SJSA1 (cell line): ENCODE measurements around the gene CFD. TPM values are rescaled to one million over a fixed set of nuclear protein-coding genes. Genes with fewer than 3 reads are reported as not detected.
A peak's percentile ranks its signal among the peaks of the same experiment; 100 is the strongest.

ENCODE experiments used
- DNase-seq, 2 experiments: peaks; one replicate each; pipeline ENCODE4 v3.0.0-alpha.2; 2015 to 2020; ENCODE audit warnings: low spot score in 2 of 2, low read depth in 1 of 2
- H3K27ac ChIP-seq: fragments of 250-450 bp; sonication (Bioruptor Pico); 2 replicates; pipeline ENCODE4 v1.5.1; 2020; ENCODE audit warnings: mild to moderate bottlenecking, moderate library complexity
- H3K27me3 ChIP-seq: fragments of 250-450 bp; sonication (Bioruptor Pico); replicated peaks from 2 replicates; pipeline ENCODE4 v1.5.1; 2020; ENCODE audit warnings: mild to moderate bottlenecking, moderate library complexity
- H3K36me3 ChIP-seq: fragments of 250-450 bp; sonication (Bioruptor Pico); 2 replicates; pipeline ENCODE4 v1.5.1; 2020; ENCODE audit warnings: mild to moderate bottlenecking
- H3K4me1 ChIP-seq: fragments of 250-450 bp; sonication (Bioruptor Pico); replicated peaks from 2 replicates; pipeline ENCODE4 v1.6.1; 2021; ENCODE audit warnings: mild to moderate bottlenecking
- H3K4me3 ChIP-seq: fragments of 250-450 bp; sonication (Bioruptor Pico); 2 replicates; pipeline ENCODE4 v1.5.1; 2020; ENCODE audit warnings: mild to moderate bottlenecking
- H3K9me3 ChIP-seq: fragments of 250-450 bp; sonication (Bioruptor Pico); replicated peaks from 2 replicates; pipeline ENCODE4 v1.5.1; 2020; ENCODE audit warnings: mild to moderate bottlenecking
- total RNA-seq: library from RNA; depleted of rRNA; stranded (reverse); fragments of >200 nt; shearing (Covaris generic); gene quantifications from 2 replicates; pipeline ENCODE4 v1.2.3, GENCODE V29; 2014; rRNA removed

The CFD gene
- total RNA-seq = 3.3 and 12.5 TPM in 2 replicates

DNA sequence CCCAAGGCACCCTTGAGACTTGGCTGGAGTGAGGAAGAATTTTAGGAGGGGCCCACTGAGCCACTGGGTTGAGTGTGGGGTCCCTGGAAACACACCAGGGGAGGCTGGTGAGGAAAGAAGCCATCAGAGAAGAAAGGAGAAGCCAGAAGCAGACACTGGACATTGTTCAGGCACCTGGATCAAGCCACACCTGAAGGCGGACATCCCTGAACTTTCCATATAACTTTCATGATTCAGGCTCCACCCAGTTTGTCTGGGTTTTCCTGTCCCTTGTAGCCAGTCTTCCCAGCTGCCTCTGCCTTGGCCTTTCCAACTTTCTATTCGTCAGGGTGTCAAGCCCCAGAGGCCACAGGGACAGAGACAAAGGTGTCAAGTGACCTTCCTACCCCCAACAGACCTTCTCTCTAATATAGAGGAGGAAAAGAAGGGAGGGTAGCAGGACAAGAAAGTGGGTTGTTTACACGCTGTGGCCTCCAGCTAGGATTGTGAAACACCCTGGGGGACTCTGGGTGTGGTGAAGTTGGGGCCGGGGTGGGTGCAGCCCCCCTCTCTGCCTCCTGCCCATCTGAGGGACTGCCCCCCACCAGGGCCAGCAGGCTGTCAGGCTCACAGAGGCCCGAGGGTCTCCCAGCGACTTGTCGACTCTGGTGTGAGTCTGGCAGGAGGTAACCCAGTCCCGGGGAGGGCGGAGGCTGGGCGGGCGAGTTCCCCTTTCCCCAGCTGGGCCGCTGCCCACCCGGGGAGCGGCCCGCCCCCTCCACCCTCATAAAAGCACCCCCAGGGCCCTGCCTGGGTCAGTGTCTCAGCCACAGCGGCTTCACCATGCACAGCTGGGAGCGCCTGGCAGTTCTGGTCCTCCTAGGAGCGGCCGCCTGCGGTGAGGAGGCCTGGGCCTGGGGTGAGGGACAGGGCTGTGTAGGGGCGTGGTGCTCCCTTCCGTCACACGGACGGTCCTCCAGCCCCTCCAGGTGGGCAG is at the start of gene CFD:
CFD (plus strand) TSS at position 797 of the 976 bp plus-strand sequence; CDS start at position 823, 26 bp downstream.
- peak within 1 kb of the TSS; percentile 38 for H3K4me3 ChIP-seq

DNA sequence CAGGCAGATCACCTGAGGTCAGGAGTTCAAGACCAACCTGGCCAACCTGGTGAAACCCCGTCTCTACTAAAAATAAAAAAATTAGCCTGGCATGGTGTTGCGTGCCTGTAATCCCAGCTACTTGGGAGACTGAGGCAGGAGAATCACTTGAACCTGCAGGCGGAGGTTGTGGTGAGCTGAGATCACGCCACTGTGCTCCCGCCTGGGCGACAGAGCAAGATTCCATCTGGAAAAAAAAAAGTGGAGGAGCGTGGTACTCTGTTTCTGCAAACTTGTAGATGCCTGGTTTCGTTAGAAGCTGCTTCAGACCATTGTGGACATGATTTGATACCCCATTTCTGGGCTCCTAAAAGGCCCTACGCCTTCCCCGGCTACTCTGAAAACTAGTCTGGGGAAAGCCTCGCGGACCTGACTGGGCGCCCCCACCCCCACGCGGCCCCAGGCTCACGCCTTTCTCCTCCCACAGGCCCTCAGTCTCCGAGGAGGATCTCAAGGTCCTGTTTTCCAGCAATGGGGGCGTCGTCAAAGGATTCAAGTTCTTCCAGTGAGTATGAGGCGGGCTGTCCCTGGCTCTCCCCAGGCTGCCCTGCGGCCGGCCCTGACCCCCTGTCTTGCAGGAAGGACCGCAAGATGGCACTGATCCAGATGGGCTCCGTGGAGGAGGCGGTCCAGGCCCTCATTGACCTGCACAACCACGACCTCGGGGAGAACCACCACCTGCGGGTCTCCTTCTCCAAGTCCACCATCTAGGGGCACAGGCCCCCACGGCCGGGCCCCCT is 49.2 kb upstream of the CFD start:
- no peaks in the 10 kb centered on the region; the same call in 1 of the 2 replicates for H3K4me1 ChIP-seq
- H3K36me3 ChIP-seq = peaks cover 97% of the 10 kb centered on the region
- no peak overlapping the region for H3K4me3 ChIP-seq
- H3K27ac ChIP-seq = no peak overlapping the region
- H3K9me3 ChIP-seq = no peaks in the 10 kb centered on the region
- H3K27me3 ChIP-seq = no peaks in the 10 kb centered on the region
- no peak for DNase-seq

More for the DNA sequence above, at the start of gene CFD:
- H3K36me3 ChIP-seq = no peaks in the 10 kb centered on the region
- H3K4me1 ChIP-seq = peaks cover 20% of the 10 kb centered on the region
- no peak for DNase-seq
- peaks cover 3% of the 10 kb centered on the region for H3K27me3 ChIP-seq
- no peak within 1 kb of the TSS for H3K27ac ChIP-seq
- no peaks in the 10 kb centered on the region; the same call in 1 of the 2 replicates for H3K9me3 ChIP-seq

DNA sequence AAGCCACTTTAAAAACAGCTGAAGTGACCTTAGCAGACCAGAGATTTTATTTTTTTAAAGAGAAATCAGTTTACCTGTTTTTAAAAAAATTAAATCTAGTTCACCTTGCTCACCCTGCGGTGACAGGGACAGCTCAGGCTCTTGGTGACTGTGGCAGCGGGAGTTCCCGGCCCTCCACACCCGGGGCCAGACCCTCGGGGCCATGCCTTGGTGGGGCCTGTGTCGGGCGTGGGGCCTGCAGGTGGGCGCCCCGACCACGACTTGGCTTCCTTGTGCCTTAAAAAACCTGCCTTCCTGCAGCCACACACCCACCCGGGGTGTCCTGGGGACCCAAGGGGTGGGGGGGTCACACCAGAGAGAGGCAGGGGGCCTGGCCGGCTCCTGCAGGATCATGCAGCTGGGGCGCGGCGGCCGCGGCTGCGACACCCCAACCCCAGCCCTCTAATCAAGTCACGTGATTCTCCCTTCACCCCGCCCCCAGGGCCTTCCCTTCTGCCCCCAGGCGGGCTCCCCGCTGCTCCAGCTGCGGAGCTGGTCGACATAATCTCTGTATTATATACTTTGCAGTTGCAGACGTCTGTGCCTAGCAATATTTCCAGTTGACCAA is 48.5 kb upstream of the CFD start:
- Histone ChIP-seq H3K36me3 (peaks cover 97% of the 10 kb centered on the region), H3K27me3 (no peaks in the 10 kb centered on the region), H3K4me3 (no peak overlapping the region), H3K27ac (no peak overlapping the region), H3K4me1 (no peaks in the 10 kb centered on the region), H3K9me3 (no peaks in the 10 kb centered on the region)
- no peak for DNase-seq

DNA sequence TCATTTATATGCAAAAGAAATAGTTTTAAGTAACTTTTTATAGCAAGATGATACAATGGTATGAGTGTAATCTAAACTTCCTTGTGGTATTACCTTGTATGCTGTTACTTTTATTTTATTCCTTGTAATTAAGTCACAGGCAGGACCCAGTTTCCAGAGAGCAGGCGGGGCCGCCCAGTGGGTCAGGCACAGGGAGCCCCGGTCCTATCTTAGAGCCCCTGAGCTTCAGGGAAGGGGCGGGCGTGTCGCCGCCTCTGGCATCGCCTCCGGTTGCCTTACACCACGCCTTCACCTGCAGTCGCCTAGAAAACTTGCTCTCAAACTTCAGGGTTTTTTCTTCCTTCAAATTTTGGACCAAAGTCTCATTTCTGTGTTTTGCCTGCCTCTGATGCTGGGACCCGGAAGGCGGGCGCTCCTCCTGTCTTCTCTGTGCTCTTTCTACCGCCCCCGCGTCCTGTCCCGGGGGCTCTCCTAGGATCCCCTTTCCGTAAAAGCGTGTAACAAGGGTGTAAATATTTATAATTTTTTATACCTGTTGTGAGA is 47.9 kb upstream of the CFD start:
- DNase-seq = no peak
- peaks cover 91% of the 10 kb centered on the region for H3K36me3 ChIP-seq
- H3K4me1 ChIP-seq = no peaks in the 10 kb centered on the region
- no peaks in the 10 kb centered on the region for H3K27me3 ChIP-seq
- H3K9me3 ChIP-seq = no peaks in the 10 kb centered on the region
- H3K27ac ChIP-seq = no peak overlapping the region
- no peak overlapping the region for H3K4me3 ChIP-seq

DNA sequence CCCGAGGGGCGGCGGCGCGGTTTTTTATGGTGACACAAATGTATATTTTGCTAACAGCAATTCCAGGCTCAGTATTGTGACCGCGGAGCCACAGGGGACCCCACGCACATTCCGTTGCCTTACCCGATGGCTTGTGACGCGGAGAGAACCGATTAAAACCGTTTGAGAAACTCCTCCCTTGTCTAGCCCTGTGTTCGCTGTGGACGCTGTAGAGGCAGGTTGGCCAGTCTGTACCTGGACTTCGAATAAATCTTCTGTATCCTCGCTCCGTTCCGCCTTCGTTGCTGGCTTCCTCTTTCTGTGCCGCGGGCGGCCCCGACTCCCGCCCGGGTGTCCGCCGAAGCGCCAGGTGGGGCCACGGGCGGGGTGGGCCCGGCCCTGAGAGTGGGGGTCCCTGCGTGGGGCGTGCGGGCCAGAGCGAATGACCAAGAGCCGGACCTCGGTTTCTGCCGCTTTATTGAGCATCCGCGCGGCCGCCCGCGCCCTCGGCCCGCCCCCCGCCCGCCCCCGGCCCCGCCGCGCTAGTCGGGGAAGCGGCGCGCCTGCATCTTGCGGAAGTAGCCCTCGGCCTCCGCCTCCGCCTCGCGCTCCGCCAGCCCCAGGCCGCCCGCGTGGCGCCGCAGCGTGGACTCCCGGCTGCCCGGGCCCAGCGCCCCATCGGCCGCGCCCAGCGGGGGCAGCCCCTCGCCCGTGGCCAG is 47.3 kb upstream of the CFD start:
- H3K36me3 ChIP-seq = peaks cover 85% of the 10 kb centered on the region
- no peak for DNase-seq

DNA sequence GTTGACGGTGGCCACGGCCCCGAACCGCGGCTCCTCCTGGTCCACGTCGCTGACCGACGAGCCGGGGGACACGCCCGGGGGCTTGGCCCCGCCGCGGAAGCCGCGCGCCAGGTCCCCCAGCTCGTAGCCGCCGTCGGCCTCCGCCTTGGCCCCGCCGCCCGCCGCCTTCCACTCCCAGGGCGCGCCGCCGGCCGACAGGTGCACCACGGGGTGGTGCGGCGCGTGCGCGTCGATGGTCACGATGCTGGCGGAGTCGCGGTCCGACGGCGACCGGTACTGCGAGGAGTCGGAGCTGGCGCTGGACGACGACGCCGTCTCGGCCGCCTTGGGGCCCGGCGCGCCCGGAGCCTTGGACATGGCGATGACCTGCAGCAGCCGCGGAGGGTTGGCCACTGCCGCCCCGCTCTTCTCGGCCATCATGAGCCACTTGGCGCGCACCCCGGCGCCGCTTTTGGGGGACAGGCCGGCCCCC is 46.7 kb upstream of the CFD start:
- peaks cover 79% of the 10 kb centered on the region for H3K36me3 ChIP-seq
- H3K27me3 ChIP-seq = no peaks in the 10 kb centered on the region
- no peak overlapping the region for H3K27ac ChIP-seq
- no peak overlapping the region for H3K4me3 ChIP-seq
- no peaks in the 10 kb centered on the region for H3K9me3 ChIP-seq
- DNase-seq = no peak
- H3K4me1 ChIP-seq = no peaks in the 10 kb centered on the region

More for the DNA sequence above, 47.3 kb upstream of the CFD start:
- Histone ChIP-seq H3K9me3 (no peaks in the 10 kb centered on the region), H3K4me3 (no peak overlapping the region), H3K27ac (no peak overlapping the region), H3K27me3 (no peaks in the 10 kb centered on the region), H3K4me1 (no peaks in the 10 kb centered on the region)

DNA sequence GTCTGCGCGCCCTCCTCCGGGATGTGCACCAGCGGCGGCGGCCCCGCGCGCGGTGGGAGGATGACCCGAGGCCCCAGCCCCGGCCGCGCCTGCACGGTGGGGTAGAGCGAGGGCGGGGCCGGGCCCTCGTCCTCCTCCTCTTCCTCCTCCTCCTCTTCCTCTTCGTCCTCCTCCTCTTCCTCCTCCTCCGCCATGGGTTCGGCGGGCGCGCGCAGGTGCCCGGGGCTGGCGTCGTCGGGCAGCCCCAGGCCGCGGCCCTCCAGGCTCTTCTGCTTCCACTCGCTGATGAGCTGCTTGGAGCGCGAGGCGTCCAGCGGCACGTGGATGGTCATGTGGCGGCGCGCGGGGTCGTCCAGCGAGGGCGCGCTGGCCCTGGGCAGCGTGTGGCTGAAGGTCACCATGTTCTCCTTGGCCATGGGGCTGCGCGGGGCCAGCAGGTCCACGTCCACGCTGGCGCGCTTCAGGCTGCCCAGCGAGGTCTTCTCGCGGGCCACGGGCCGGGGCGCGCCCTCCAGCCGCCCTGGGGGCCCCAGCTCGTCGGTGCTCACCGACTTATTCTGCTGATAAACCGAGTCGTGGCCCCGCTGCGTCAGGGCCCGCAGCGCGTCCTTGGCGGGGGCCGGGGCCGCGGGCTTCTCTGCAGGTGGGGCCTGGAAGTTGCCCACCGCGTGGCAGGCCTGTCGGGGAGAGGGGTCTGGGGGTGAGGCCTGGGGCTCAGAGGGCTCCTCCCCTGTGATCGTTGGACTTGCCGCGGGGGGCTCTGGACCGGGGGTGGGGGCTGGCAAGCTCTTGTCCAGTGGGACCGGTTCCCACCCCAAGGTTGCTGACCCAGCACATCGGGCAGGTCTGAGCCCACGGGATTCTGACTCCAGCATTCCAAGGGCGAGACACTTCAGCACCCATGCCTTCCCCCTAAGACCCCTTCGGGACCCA is 46.0 kb upstream of the CFD start:
- Histone ChIP-seq H3K4me1 (no peaks in the 10 kb centered on the region), H3K27me3 (no peaks in the 10 kb centered on the region), H3K27ac (no peak overlapping the region), H3K4me3 (no peak overlapping the region), H3K9me3 (no peaks in the 10 kb centered on the region), H3K36me3 (peaks cover 72% of the 10 kb centered on the region)
- no peak for DNase-seq

DNA sequence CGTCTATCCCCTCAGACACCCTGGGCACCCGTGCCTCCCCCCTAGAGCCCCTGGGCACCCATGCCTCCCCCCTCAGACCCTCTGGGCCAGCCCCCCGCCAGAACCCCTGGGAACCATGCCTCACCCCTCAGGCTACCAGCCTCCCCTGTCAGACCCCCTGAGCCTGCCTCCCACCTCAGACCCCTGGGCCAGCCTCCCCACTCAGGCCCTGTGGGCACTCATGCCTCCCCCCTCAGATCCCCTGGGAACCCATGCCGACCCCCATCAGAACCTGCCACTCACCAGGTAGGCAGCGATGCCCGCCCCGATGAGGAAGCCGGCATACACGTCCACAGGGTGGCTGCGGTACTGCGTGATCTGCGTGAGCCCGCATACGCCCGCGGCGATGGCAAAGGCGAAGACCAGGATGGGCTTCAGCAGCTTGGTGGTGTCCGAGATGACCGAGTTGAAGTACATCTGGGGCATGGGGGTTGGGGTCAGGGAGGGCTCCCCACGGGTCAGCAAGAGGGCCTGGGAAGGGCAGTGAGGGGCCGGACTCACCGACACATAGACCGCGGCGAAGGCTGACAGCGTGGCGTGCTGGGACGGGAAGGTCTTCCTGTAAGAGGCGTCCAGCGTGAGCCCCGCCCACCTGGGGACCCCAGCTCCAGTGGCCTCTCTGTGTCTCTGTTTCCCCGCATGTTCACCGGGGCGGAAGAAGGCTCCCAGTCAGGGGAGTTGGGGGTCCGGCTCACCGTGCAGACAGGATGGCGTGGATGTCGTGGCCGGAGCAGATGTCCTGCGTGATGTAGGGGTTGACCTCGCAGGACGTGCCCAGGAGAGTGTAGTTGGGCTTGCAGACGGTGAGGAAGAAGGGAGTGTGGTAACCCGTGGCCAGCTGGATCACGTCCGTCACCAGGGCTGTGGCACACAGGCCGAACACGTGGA is 45.0 kb upstream of the CFD start:
- H3K4me1 ChIP-seq = no peaks in the 10 kb centered on the region
- H3K36me3 ChIP-seq = peaks cover 63% of the 10 kb centered on the region
- DNase-seq = no peak
- no peaks in the 10 kb centered on the region for H3K9me3 ChIP-seq
- H3K27ac ChIP-seq = no peak overlapping the region
- no peaks in the 10 kb centered on the region for H3K27me3 ChIP-seq
- no peak overlapping the region for H3K4me3 ChIP-seq

DNA sequence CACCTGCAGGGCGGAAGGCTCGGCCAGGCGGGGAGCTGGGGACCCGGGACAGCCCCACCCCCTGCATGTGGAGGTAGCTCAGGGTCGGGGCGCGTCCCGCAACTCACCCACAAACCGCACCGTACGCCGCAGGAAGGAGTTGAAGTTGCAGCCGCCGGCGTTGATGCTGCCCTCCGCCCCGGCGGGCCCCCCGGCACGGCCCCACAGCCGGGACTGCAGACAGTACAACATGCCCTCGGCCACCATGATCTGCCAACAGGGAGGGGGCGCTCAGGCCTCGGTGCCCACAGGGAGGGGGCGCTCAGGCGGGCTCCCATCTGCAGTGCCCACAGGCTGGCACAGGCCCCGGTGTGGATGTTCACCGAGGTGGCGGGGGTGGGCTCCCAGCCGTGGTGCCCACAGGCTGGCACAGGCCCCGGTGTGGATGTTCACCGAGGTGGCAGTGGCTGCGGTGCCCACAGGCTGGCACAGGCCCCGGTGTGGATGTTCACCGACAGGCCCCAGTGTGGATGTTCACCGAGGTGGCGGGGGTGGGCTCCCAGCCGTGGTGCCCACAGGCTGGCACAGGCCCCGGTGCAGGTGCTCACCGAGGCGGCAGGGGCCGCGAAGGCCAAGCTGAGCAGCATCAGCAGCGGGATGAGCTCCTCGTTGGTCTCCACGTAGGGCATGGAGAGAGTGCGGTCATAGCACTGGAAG is 44.2 kb upstream of the CFD start:
- no peaks in the 10 kb centered on the region for H3K9me3 ChIP-seq
- H3K4me1 ChIP-seq = no peaks in the 10 kb centered on the region
- H3K27ac ChIP-seq = no peak overlapping the region
- peaks cover 55% of the 10 kb centered on the region for H3K36me3 ChIP-seq
- H3K4me3 ChIP-seq = no peak overlapping the region
- DNase-seq = no peak
- H3K27me3 ChIP-seq = no peaks in the 10 kb centered on the region

DNA sequence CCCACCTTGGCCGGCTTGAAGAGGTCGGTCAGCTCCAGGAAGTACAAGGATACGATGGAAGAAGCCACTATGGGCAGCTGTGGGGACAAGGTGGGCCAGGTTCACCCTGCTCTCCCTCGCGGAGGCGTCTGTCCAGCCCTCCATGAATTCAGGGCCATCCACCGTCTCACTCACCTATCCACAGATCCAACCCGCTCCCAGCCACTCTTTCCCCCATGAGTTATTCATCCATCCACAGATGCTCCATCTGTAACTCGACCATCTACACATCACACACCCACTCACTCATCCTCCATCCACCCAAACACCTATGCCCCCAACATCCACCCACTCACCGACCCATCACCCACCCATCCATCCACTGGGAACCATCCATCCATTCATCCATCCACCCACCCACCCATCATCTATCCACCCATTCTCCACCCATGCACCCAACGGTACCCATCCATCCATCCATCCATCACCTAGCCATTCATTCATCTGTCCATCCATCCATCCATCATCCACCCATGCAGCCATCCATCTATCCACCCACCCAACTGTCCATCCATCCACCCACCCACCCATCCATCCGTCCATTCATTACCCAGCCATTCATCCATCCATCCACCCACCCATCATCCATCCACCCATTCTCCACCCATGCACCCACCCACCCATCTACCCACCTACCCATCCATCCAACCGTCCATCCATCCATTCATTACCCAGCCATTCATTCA is 43.5 kb upstream of the CFD start:
- peaks cover 47% of the 10 kb centered on the region for H3K36me3 ChIP-seq
- H3K27ac ChIP-seq = no peak overlapping the region
- H3K4me1 ChIP-seq = no peaks in the 10 kb centered on the region
- H3K27me3 ChIP-seq = no peaks in the 10 kb centered on the region
- H3K9me3 ChIP-seq = no peaks in the 10 kb centered on the region
- no peak overlapping the region for H3K4me3 ChIP-seq
- no peak for DNase-seq
